LNCaP clone FGC (cell line): ENCODE measurements around the gene IL17REL.

ENCODE experiments used
- DNase-seq: peaks from one replicate; pipeline ENCODE4 v3.0.0-alpha.2; 2011; ENCODE audit warnings: low read depth
- H3K4me3 ChIP-seq: 2 replicates; pipeline ENCODE4 v1.5.1; 2011; ENCODE audit warnings: mild to moderate bottlenecking, low read depth, low read length, control low read depth
- CTCF ChIP-seq: IDR thresholded peaks from 2 replicates; pipeline ENCODE4 v1.5.1; 2012; ENCODE audit warnings: mild to moderate bottlenecking; ENCODE audit not compliant: control insufficient read depth, insufficient read depth; ENCODE audit errors: extremely low read depth

The IL17REL gene

GRCh38 chr22:49967706-49968208, 44.8 kb downstream of the IL17REL start:
- H3K4me3 ChIP-seq: no peak overlapping the region
- TF ChIP-seq CTCF: no peak
- DNase-seq: no peak

- no peak for TF ChIP-seq CTCF
- no peak overlapping the region for H3K4me3 ChIP-seq
- no peak for DNase-seq
Measured at GRCh38 chr22:49966774-49967705, 45.5 kb downstream of the IL17REL start.

- TF ChIP-seq CTCF: no peak
- DNase-seq: no peak
Measured at GRCh38 chr22:49966041-49966773, 46.4 kb downstream of the IL17REL start.

GRCh38 chr22:49965091-49966040, 47.2 kb downstream of the IL17REL start:
- H3K4me3 ChIP-seq: no peak overlapping the region
- no peak for TF ChIP-seq CTCF
- no peak for DNase-seq

More at GRCh38 chr22:49966041-49966773, 46.4 kb downstream of the IL17REL start:
- H3K4me3 ChIP-seq: no peak overlapping the region

GRCh38 chr22:49964136-49965090, 48.2 kb downstream of the IL17REL start:
- H3K4me3 ChIP-seq: no peak overlapping the region
- no peak for TF ChIP-seq CTCF
- no peak for DNase-seq
